Fibroblast of peridontal ligament (primary cell): ENCODE results near the gene CRYM.
A peak's percentile ranks its signal among the peaks of the same experiment; 100 is the strongest.
"Not testable (repeated sequence)": the region's sequence is repeated elsewhere in the genome, so short reads cannot be mapped to it uniquely, and the experiment has no call there.

Source experiments
- DNase-seq: peaks from one replicate; pipeline ENCODE4 v3.0.0-alpha.2; 2010; ENCODE audit errors: extremely low read depth

Gene CRYM

DNA sequence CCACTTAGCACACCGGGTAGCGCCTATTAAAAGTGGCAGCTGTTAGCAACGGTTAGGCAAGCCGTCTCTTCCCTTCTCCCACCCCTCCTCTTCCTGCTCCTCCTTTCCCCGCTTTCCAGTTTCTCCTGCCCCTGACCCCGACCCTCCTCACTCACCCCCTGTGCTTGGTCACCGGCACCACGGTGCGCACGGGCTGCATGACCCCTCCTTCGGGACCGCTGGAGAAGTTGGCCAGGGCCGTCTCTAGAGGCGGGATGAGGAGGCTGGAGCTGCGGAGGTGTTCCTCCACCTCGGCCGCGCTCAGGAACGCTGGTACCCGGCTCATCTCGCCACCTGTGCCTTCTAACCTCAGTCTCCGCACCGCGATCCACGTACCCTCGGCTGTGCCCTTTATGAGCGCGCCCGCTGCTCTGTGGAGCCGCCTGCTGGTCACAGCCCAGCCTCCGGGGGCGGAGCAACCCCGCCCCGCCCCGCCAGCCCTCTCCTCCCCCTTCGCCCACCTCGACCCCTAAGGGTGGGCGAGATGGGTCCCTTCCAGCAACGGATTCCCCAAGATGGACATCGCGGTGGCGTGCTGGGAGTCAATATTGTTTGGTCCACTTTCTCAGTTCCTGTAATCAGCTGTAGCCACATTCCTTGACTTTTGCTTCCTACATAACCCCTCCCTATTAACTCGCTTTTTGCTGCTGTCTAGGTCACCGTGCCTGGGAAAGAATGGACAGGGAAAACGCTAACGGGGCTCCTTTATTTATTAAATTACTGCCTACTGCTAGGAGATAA lies at the start of gene CRYM:
CRYM (minus strand) TSS at position 364 of the 780 bp plus-strand sequence; CDS start at position 325, 39 bp downstream.
- DNase-seq: peak; percentile 21

DNA sequence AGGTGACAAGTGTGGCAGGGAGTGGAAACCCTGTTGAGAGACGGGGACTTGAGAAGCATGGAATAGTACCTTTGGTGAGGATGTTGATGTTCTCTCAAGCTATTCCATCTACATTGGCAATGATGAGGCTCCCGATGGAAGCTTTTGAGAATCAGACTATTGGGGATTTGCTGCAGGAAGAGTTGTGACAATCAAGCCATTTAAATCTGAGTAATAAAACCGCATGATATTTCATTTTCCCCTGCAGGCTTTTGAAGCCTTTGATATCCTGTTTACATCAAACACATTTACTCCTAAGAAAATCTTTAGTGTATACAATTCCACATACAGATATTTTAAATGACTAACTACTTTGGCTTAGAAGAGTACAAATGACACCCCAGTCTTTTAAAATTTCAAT lies 49.0 kb upstream of the CRYM start:
- no peak for DNase-seq

DNA sequence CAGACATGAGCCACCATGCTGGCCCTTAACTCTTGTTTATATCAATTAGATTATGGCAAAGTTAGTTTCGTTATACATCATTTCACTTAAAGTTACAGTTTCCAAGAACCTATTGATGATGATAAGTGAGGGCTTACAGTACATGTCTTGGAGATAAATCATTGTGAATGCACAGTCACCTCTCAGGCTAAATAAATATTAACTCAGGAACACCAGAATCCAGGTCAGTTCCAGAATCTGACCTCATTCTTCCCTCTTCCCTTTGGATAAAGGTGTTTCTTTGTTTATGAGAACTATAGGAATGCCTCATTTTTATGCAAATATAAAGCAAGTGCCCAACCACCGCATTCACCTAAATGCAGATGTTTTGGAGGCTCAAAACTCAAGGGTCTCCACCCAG lies 48.4 kb upstream of the CRYM start:
- DNase-seq: no peak

DNA sequence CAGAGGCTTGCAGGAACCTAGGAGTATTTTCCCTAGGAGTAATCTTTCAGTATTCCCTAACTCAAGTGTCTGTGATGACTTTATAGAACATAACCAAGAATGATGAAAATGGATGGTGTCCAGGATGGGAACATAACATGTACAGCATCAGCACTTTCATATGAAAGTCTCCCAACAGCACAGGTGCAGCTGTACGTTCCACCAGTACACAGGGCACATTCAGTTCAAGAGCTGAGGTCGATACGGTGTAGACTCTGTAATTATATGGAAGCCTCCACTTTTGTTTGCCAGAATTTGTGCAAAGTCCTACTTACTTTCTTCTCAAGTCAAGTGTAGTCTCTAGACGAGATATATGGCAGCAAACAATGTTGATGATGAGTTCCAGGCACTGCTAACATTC lies 46.2 kb upstream of the CRYM start:
- DNase-seq: no peak

DNA sequence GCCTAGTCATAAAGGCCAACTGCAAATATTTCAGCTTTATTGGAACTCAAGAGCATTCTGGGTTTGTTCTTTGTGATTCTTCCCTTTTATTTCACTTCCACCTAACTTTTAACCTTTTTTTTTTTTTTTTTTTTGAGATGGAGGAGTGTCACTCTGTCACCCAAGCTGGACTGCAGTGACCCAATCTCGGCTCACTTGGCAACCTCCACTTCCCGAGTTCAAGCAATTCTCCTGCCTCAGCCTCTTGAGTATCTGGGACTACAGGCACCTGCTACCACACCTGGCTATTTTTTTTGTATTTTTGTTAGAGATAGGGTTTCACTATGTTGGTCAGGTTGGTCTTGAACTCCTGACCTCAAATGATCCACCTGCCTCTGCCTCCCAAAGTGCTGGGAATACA lies 44.2 kb upstream of the CRYM start:
- DNase-seq: not testable (repeated sequence)

- DNase-seq: no peak
These were observed 43.6 kb upstream of the CRYM start for GRCh38 chr16:21321736-21322135.

- DNase-seq: no peak
These were observed 36.2 kb upstream of the CRYM start for GRCh38 chr16:21314339-21314738.

- DNase-seq: not testable (repeated sequence)
These were observed 34.8 kb upstream of the CRYM start for GRCh38 chr16:21312863-21313372.

DNA sequence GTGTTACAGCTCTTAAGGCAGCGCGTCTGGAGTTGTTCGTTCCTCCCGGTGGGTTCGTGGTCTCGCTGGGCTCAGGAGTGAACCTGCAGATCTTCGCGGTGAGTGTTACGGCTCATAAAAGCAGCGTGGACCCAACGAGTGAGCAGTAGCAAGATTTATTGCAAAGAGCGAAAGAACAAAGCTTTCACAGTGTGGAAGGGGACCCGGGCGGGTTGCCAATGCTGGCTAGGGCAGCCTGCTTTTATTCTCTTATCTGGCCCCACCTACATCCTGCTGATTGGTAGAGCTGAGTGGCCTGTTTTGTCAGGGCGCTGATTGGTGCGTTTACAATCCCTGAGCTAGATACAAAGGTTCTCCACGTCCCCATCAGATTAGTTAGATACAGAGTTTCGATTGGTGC lies 34.0 kb upstream of the CRYM start:
- DNase-seq: not testable (repeated sequence)

DNA sequence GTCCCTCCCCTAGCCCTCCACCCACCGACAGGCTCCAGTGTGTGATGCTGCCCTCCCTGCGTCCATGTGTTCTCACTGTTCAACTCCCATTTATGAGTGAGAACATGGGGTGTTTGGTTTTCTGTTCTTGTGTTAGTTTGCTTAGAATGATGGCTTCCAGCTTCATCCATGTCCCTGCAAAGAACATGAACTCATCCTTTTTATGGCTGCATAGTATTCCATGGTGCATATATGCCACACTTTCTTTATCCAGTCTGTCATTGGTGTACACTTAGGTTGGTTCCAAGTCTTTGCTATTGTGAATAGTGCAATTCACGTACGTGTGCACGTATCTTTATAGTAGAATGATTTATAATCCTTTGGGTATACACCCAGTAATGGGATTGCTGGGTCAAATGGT lies 28.6 kb upstream of the CRYM start:
- DNase-seq: not testable (repeated sequence)

GRCh38 chr16:21302898-21303528 lies 24.9 kb upstream of the CRYM start:
- peak; percentile 94 for DNase-seq

GRCh38 chr16:21302454-21302853 lies 24.4 kb upstream of the CRYM start:
- DNase-seq: peak; percentile 27

DNA sequence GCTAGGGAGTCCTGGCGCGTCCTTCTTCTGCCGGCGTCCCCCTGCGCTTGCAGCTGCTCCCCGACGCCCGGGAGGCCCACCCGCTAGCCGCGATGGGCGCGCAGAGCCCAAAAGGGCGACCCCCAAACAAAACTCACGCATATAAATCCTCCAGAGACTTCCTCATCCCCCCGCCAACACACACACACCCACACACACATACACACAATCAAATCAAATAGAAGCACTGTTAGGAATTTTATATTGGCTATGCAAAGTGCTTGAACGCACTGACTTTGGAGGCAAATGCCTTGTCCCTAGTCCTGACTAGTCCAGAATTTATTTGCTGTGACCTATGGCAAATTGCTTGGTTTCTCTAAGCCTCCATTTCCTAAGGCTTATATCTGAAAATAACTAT lies 23.8 kb upstream of the CRYM start:
- peak; percentile 44 for DNase-seq

DNA sequence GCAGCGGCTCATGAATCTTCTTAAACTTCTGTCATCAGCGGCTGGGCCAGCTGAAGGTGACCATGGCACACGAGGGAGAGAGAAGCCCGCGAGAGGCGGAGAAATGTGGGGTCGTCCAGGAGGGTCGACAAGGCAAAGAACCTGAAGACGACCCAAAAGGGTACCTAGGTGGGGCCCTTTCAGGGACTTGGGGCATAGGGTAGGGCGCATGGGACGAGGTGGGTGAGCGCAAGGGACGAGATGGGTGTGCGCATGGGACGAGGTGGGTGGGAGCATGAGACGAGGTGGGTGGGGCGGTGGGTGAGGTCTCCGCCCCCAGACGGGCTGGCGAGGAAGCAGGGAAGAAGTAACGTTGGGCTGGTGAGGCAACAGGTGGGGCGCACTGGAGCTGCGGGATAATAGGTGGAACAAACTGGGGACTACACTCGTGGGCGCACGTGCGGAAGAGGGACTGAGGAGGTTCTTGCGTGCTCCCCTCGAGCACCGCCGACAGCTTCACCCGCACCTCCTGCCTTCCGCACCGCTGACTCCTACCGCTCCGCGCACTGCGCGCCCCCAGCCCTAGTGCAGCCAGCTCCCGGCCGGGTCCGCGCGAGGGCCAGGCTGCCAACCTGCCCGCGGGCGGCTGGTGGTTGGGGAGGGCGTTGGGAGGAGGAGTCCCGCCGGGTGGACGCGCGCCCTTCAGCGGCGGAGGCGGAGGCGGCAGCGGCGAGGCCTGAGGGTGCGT lies 23.2 kb upstream of the CRYM start:
- DNase-seq: peak; percentile 57

- peak; percentile 100 for DNase-seq
These were observed 22.4 kb upstream of the CRYM start for GRCh38 chr16:21300309-21301167.

DNA sequence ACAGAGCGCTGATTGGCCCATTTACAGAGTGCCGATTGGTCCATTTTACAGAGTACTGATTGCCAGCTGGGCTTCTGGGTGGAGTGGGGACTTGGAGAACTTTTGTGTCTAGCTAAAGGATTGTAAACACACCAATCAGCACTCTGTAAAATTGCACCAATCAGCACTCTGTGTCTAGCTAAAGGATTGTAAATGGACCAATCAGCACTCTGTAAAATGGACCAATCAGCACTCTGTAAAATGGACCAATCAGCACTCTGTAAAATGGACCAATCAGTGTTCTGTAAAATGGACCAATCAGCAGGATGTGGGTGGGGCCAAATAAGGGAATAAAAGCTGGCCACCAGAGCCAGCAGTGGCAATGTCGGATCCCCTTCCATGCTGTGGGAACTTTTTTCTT lies 11.7 kb upstream of the CRYM start:
- not testable (repeated sequence) for DNase-seq

- DNase-seq: no peak
These were observed 7.2 kb upstream of the CRYM start for GRCh38 chr16:21285314-21285713.

- DNase-seq: no peak
These were observed 6.3 kb upstream of the CRYM start for GRCh38 chr16:21284414-21284813.

DNA sequence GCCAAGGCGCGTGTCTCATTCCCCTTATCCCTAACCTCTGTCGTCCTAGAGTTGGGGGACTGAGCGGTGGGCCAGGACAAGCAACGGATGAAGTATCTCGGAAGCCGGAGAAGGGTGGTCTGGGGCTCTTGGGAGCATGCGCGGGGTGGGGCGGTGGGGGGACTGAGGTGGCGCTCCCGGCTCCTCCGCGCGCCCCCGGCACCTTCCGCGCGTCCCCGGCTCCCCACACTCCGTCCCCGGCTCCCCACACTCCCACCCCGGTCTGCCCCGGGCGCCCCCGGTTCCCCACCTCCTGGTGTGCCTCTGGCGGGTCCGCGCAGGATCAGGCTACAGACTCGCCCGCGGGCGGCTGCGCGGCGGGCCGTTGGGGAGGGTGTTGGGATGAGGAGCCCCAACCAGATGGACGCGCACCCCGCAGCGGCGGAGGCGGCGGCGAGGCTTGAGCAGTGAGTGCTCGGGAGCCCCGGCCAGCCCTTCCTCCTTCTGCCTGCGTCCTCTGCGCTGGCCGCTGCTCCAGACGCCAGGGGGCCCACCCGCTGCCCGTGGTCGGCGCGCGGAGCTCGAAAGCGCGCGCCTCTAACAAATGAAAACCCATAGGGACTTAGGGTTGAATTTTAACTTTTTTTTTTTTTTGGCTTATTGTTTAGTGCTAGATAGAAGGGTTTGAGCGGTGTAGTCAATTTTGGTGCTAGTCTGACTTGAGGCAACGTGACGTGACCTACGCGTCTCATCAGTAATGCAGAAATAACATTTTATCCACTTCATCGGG lies 5.6 kb upstream of the CRYM start:
- DNase-seq: peak; percentile 43

- no peak for DNase-seq
These were observed 3.8 kb upstream of the CRYM start for GRCh38 chr16:21281698-21282389.
